ENCODE data around the gene DCAF8. TPM values are rescaled to one million over a fixed set of nuclear protein-coding genes. Genes with fewer than 3 reads are reported as not detected.

Gene DCAF8
- total RNA-seq, 1 donor from 2014 or later: 132 TPM

DNA sequence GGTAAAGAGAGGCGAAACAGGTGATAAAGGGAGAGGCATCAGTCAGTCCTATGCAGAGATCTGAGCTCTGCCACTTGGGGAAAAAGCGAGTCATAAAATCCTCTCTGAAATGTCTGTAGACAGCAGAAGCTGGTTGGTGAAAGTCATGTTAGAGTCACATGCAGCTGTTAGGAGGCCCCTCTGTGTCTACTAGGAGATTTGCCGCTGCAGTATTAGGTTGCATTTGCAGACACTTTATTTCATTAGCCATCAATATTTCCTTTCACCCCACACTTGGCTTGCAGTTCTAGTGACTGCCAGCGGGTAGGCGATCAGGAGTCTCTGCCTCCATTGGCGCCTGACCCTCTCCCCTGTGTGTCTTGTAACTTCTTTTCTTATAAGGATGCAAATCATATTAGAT lies 94.8 kb downstream of the DCAF8 start:
- H3K4me1 Mint-ChIP-seq (ENCODE audit: low read depth): peaks cover 10% of the 10 kb centered on the region
- H3K4me3 Mint-ChIP-seq (ENCODE audit: low read depth): no peak overlapping the region
- no peak overlapping the region for H3K27ac Mint-ChIP-seq
- H3K27me3 Mint-ChIP-seq (ENCODE audit: low read depth): peaks cover 8% of the 10 kb centered on the region
- intact Hi-C loops (cut with micrococcal nuclease): no loop called here
- H3K36me3 Mint-ChIP-seq (ENCODE audit: low read depth): no peaks in the 10 kb centered on the region
- no peaks in the 10 kb centered on the region for H3K9me3 Mint-ChIP-seq
- DNase-seq (ENCODE audit: low spot score): no peak

DNA sequence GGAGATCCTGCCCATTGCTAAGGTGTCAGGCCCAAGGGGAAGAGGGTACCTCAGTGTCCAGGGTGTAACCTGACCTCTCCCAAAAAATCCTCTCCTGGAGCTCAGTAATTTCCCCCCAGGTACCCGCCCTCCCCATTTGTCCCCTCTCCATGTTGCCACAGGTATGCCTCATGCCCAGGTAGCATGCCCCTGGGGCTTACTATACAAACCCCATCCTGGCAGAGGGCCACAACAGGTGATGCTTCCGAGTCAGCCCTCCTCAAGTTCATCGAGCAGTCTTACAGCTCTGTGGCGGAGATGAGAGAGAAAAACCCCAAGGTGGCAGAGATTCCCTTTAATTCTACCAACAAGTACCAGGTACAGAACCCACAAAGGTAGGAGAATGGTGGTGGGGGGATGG lies 95.3 kb downstream of the DCAF8 start:
- H3K4me1 Mint-ChIP-seq (ENCODE audit: low read depth): peaks cover 10% of the 10 kb centered on the region
- no peak for DNase-seq (ENCODE audit: low spot score)

DNA sequence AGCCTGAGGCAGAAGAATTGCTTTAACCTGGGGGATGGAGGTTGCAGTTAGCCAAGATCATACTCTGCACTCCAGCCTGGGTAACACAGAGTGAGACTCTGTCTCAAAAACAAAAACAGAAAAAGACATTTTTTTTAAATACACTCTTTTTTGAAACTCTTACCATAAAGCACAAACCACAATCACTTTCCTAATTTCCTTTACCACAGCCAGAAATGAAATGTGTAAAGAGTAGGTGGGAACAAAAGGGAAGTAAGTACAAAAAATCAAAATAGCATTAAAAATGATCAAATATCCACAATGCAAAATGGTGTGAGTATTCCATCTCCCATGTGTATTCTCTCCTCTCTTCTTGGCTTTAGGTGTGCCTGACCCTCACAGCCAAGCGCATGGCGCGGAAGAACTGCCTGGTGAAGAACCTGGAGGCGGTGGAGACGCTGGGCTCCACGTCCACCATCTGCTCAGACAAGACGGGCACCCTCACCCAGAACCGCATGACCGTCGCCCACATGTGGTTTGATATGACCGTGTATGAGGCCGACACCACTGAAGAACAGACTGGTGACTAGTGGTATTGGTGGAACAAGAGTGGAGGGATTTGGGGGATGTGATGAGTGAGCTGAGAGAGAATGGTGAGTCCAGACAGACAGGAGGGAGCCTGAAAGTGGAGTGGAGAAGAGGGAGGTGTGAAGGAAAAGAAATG lies 96.0 kb downstream of the DCAF8 start:
- Mint-ChIP-seq H3K27me3 (ENCODE audit: low read depth) (peaks cover 5% of the 10 kb centered on the region), H3K4me3 (ENCODE audit: low read depth) (no peak overlapping the region), H3K9me3 (no peaks in the 10 kb centered on the region), H3K4me1 (ENCODE audit: low read depth) (peaks cover 12% of the 10 kb centered on the region), H3K36me3 (ENCODE audit: low read depth) (no peaks in the 10 kb centered on the region), H3K27ac (no peak overlapping the region)
- intact Hi-C loops (cut with micrococcal nuclease): no loop called here
- DNase-seq (ENCODE audit: low spot score): no peak

More for the DNA sequence above, 95.3 kb downstream of the DCAF8 start:
- H3K27me3 Mint-ChIP-seq (ENCODE audit: low read depth): peaks cover 8% of the 10 kb centered on the region
- H3K4me3 Mint-ChIP-seq (ENCODE audit: low read depth): no peak overlapping the region
- intact Hi-C loops (cut with micrococcal nuclease): no loop called here
- H3K27ac Mint-ChIP-seq: no peak overlapping the region
- H3K9me3 Mint-ChIP-seq: no peaks in the 10 kb centered on the region
- no peaks in the 10 kb centered on the region for H3K36me3 Mint-ChIP-seq (ENCODE audit: low read depth)

Other genes starting within 250 kb of the DCAF8 start
- gene PIGM, start 230.6 kb downstream of the DCAF8 start, total RNA-seq: 6.7 and 7.1 TPM in 2 replicates
- gene KCNJ10, start 192.4 kb downstream of the DCAF8 start, total RNA-seq: 0.11 TPM in 1 of 2 replicates, not detected in the other
- not detected in 2 replicates for gene KCNJ9, start 181.0 kb downstream of the DCAF8 start, total RNA-seq
- 34.1 and 35.0 TPM in 2 replicates for gene IGSF8, start 163.9 kb downstream of the DCAF8 start, total RNA-seq
- not detected in 2 replicates for gene ATP1A2, start 146.8 kb downstream of the DCAF8 start, total RNA-seq
- gene ATP1A4, start 110.9 kb downstream of the DCAF8 start, total RNA-seq: 0.41 and 0.55 TPM in 2 replicates
- gene CASQ1, start 72.0 kb downstream of the DCAF8 start, total RNA-seq: 0.30 and 0.37 TPM in 2 replicates
- gene PEA15, start 57.2 kb downstream of the DCAF8 start, total RNA-seq: 61.0 and 61.7 TPM in 2 replicates
- 60.9 and 68.5 TPM in 2 replicates for gene PEX19, start 22.6 kb upstream of the DCAF8 start, total RNA-seq
- 153 and 154 TPM in 2 replicates for gene COPA, start 80.7 kb upstream of the DCAF8 start, total RNA-seq
- 65.3 and 72.4 TPM in 2 replicates for gene NCSTN, start 80.8 kb upstream of the DCAF8 start, total RNA-seq
- 0.30 and 0.32 TPM in 2 replicates for gene NHLH1, start 104.5 kb upstream of the DCAF8 start, total RNA-seq
- not detected in 2 replicates for gene VANGL2, start 138.0 kb upstream of the DCAF8 start, total RNA-seq

Measured in activated T-helper 2 cell treated with anti-CD3 and anti-CD28 coated beads, Interferon-gamma antibody, Interleukin-2, Interleukin-4, amounts not matched to agents 10 μg/mL and 5 μg/mL and 100 μg/mL, durations not matched to agents 14 hours and 24 hours and 36 hours (primary cell).